Pancreas (tissue), 10 donors: ENCODE data around the gene CHRNB1. TPM values are rescaled to one million over a fixed set of nuclear protein-coding genes. Genes with fewer than 3 reads are reported as not detected.

Experiments used
- ATAC-seq, 4 donors: fragments of 200-7000 bp; cut with Tn5 transposase; one replicate each; pipeline versions ENCODE4 v1.8.0 to v1.9.1; 2020; ENCODE audit warnings: mild to moderate bottlenecking in 4 of 4, moderate library complexity in 4 of 4
- DNase-seq, 6 donors: peaks; one replicate each; pipeline ENCODE4 v3.0.0-alpha.2; 2020
- FAIRE-seq: peaks from 2 replicates; lab custom pipeline; 2012; peaks lifted over from hg19 to GRCh38; lab: Jason Lieb, UNC
- H3K27ac ChIP-seq, 4 donors: fragments of 200-600 bp; sonication (generic); 1 replicate in 3 of 4; 2 replicates in 1 of 4; pipeline versions ENCODE4 v1.5.0 to v1.8.0; 2020
- H3K27me3 ChIP-seq, 4 donors: fragments of 200-600 bp; one replicate each; pipeline ENCODE4 v1.8.0; 2021
- H3K36me3 ChIP-seq, 3 donors: fragments of 200-600 bp; sonication (generic) in 1 of 3; one replicate each; pipeline versions ENCODE4 v1.5.0 to v1.8.0; 2020 to 2021
- H3K4me1 ChIP-seq, 3 donors: fragments of 200-600 bp; one replicate each; pipeline ENCODE4 v1.8.0; 2021
- H3K4me3 ChIP-seq, 4 donors: fragments of 200-600 bp; sonication (generic) in 2 of 4; one replicate each; pipeline versions ENCODE4 v1.5.0 to v1.8.0; 2020 to 2021
- H3K9me3 ChIP-seq, 4 donors: fragments of 200-600 bp; one replicate each; pipeline ENCODE4 v1.8.0; 2021
- CTCF ChIP-seq, 4 donors: fragments of 200-600 bp; sonication (generic) in 3 of 4; IDR thresholded peaks; one replicate each; pipeline versions ENCODE4 v1.5.0 to v1.8.0; 2021; ENCODE audit warnings: antibody characterized with exemption in 4 of 4
- WGBS, 2 donors: extraction: QIAGEN DNeasy Blood & Tissue Kit; methylation state at CpG; one replicate each; pipeline ENCODE4 v1.1.7; 2013; 5-methylcytosine and 5-hydroxymethylcytosine counted together
- intact Hi-C, 3 donors: fragments of 100-400 bp; cut with DNase I; formaldehyde crosslinking; loops; one replicate each; pipeline versions ENCODE4 v1.11.1 to v1.14.2; 2022
- polyA plus RNA-seq, 2 donors: library from polyadenylated mRNA; stranded (reverse); fragments of 200-250 nt; gene quantifications; one replicate each; pipeline ENCODE4 v1.2.3, GENCODE V29; 2013
- total RNA-seq, 6 donors: library from RNA; stranded (reverse); fragmentation: NEBNext Ultra II Directional in 4 of 6; extraction: Animal tissue kit (Norgen Biotek cat#: 25700) in 4 of 6; gene quantifications; one replicate each; pipeline versions ENCODE4 v1.2.1 to v1.2.4, GENCODE V29; 2021 to 2023
- donor health status: healthy with polysubstance abuse.
- donor health status: DM: no; HTN: no; CAD: no; lungs with moderate emphysema.
- donor health status: DM: no; HTN: no; CAD: no.
- donor health status: control.
- donor health status: control.
- donor health status: Bipolar disorder and iron deficiency.
- donor health status: DM: yes; HTN: yes; CAD: no.
- donor health status: DM: no; HTN: no; CAD: no.
- donor health status: DM: no; HTN: no; CAD: no.
- donor health status: DM: yes; HTN: yes; CAD: no.

The CHRNB1 gene
- total and polyA plus RNA-seq, 8 donors, result 7.5 to 15.0 (median 9.7) TPM

GRCh38 chr17:7440113-7440833, 4.6 kb upstream of the CHRNB1 start:
- no peak overlapping the region for H3K27ac ChIP-seq
- WGBS, 2 donors, result 10% methylated on average over 43 to 46 of the region's 46 CpGs
- H3K4me1 ChIP-seq, result peaks cover 5 to 18% (median 11%) of the 10 kb centered on the region in 3 donors
- ATAC-seq (no peak), FAIRE-seq (no peak), DNase-seq (peak; percentile 49 to 92 (median 75))
- no peaks in the 10 kb centered on the region for H3K36me3 ChIP-seq
- H3K9me3 ChIP-seq, result no peaks in the 10 kb centered on the region
- no peak for TF ChIP-seq CTCF (IDR thresholded peaks at IDR 0.05)
- intact Hi-C loops, result loop anchor here in 2 of 3 donors (5.0 kb wide), 1 partner anchor 37 kb away; the partner anchor contains the start of gene ZBTB4 (in 2 of the 2)
- peak overlapping the region; percentile 2 to 45 (median 26) for H3K4me3 ChIP-seq
- no peaks in the 10 kb centered on the region for H3K27me3 ChIP-seq

DNA sequence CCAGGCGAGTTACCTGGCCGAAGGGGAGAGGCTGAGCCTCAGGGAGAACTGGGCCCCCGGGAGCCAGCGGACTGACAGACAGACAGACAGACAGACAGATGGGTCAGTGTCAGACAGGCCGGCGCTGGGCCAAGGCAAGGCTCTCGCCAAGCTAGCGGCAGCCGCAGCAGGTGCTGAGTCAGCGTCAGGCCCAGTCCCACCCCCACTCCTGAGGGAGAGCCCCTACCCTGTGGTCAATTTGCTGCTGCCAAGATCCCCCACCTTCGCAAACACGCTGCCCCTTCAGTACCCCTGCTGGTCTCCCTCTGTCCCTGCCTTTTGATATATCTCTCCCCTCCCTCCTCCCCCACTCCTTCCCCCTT, 4.0 kb upstream of the CHRNB1 start:
- Histone ChIP-seq H3K4me3 (peak overlapping the region in 1 of 4 donors; percentile 45), H3K4me1 (peaks cover 5 to 22% (median 11%) of the 10 kb centered on the region in 3 donors), H3K27me3 (no peaks in the 10 kb centered on the region), H3K27ac (no peak overlapping the region), H3K9me3 (no peaks in the 10 kb centered on the region), H3K36me3 (no peaks in the 10 kb centered on the region)
- WGBS, 2 donors, result 28 to 37% methylated on average over 12 of the region's 12 CpGs
- no peak for TF ChIP-seq CTCF (IDR thresholded peaks at IDR 0.05)
- FAIRE-seq, result no peak
- DNase-seq, result peak in 3 of 6 donors; percentile 34 to 83 (median 65)
- no peak for ATAC-seq
- intact Hi-C loops, result loop anchor here in 2 of 3 donors (5.0 kb wide), 1 partner anchor 36 kb away; the partner anchor contains the start of gene ZBTB4 (in 2 of the 2)

DNA sequence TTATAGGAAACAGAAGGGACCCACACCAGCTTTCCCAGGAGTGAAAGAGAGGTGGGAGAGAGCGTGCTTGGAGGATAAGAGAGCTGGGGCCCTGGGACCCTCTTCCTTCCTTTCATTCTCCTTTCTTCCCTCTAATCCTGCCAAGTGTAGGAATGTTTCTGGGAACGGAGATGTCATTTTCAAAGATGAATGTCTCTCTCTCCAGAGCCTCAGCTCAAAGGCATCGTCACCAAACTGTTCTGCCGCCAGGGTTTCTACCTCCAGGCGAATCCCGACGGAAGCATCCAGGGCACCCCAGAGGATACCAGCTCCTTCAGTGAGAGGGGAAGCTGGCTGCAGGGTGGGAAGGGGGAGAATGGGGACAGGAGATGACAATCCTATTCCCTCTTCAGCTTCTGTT, 3.6 kb upstream of the CHRNB1 start:
- no peaks in the 10 kb centered on the region for H3K9me3 ChIP-seq
- 81 to 85% methylated on average over 7 of the region's 7 CpGs for WGBS, 2 donors
- no peaks in the 10 kb centered on the region for H3K36me3 ChIP-seq
- H3K27me3 ChIP-seq, result no peaks in the 10 kb centered on the region
- peaks cover 5 to 23% (median 10%) of the 10 kb centered on the region in 3 donors for H3K4me1 ChIP-seq
- intact Hi-C loops, result loop anchor here in 2 of 3 donors (5.0 kb wide), 1 partner anchor 36 kb away; the partner anchor contains the start of gene ZBTB4 (in 2 of the 2)
- no peak overlapping the region for H3K4me3 ChIP-seq
- DNase-seq (no peak), FAIRE-seq (no peak), ATAC-seq (no peak)
- H3K27ac ChIP-seq, result no peak overlapping the region
- TF ChIP-seq CTCF (IDR thresholded peaks at IDR 0.05), result no peak

GRCh38 chr17:7442142-7442541, 2.7 kb upstream of the CHRNB1 start:
- intact Hi-C loops, result loop anchor here in 2 of 3 donors (5.0 kb wide), 1 partner anchor 35 kb away; the partner anchor contains the start of gene ZBTB4 (in 2 of the 2)
- H3K27me3 ChIP-seq, result no peaks in the 10 kb centered on the region
- DNase-seq, result no peak

More at GRCh38 chr17:7442142-7442541, 2.7 kb upstream of the CHRNB1 start:
- FAIRE-seq (no peak), ATAC-seq (no peak)
- H3K4me1 ChIP-seq, result peaks cover 5 to 22% (median 5%) of the 10 kb centered on the region in 3 donors
- no peaks in the 10 kb centered on the region for H3K36me3 ChIP-seq
- no peak for TF ChIP-seq CTCF (IDR thresholded peaks at IDR 0.05)
- H3K27ac ChIP-seq, result no peak overlapping the region
- 86 to 88% methylated on average over 2 of the region's 2 CpGs for WGBS, 2 donors
- no peaks in the 10 kb centered on the region for H3K9me3 ChIP-seq
- no peak overlapping the region for H3K4me3 ChIP-seq
